ENCODE results near the gene ROR1.

GRCh38 chr1:63987014-63987627 is 213.3 kb downstream of the ROR1 start:
- TF ChIP-seq CTCF (IDR thresholded peaks at IDR 0.05) (no peak), POLR2A (IDR thresholded peaks at IDR 0.05) (no peak)
